Spleen (tissue), 11 donors: ENCODE results near the gene CBARP. TPM values are rescaled to one million over a fixed set of nuclear protein-coding genes. Genes with fewer than 3 reads are reported as not detected.
A peak's percentile ranks its signal among the peaks of the same experiment; 100 is the strongest.

Source experiments
- DNase-seq: peaks from one replicate; pipeline ENCODE4 v3.0.0-alpha.2; 2020
- H3K27ac ChIP-seq, 8 donors: fragments of 200-600 bp; sonication (generic) in 7 of 8; 1 replicate in 4 of 8; 2 replicates in 4 of 8; pipeline versions ENCODE4 v1.5.0 to v1.8.0; 2016 to 2021; ENCODE audit warnings: inconsistent platforms in 4 of 8, mild to moderate bottlenecking in 4 of 8, moderate library complexity in 1 of 8
- H3K27me3 ChIP-seq, 7 donors: fragments of 200-600 bp; sonication (generic) in 6 of 7; replicated peaks in 1 of 7; 1 replicate in 4 of 7; 2 replicates in 3 of 7; pipeline versions ENCODE4 v1.5.0 to v1.8.0; 2016 to 2021; ENCODE audit warnings: inconsistent platforms in 3 of 7, mild to moderate bottlenecking in 1 of 7
- H3K36me3 ChIP-seq, 6 donors: fragments of 200-600 bp; sonication (generic) in 5 of 6; 1 replicate in 4 of 6; 2 replicates in 2 of 6; pipeline versions ENCODE4 v1.5.0 to v1.8.0; 2016 to 2021; ENCODE audit warnings: inconsistent platforms in 2 of 6
- H3K4me1 ChIP-seq, 6 donors: fragments of 200-600 bp; sonication (generic) in 5 of 6; 1 replicate in 3 of 6; 2 replicates in 3 of 6; pipeline versions ENCODE4 v1.5.0 to v1.8.0; 2016 to 2021; ENCODE audit warnings: inconsistent platforms in 3 of 6
- H3K4me3 ChIP-seq, 8 donors: fragments of 200-600 bp; sonication (generic) in 7 of 8; 1 replicate in 4 of 8; 2 replicates in 4 of 8; pipeline versions ENCODE4 v1.5.0 to v1.8.0; 2016 to 2021; ENCODE audit warnings: inconsistent platforms in 4 of 8, mild to moderate bottlenecking in 4 of 8, moderate library complexity in 2 of 8
- H3K9me3 ChIP-seq, 8 donors: fragments of 200-600 bp; sonication (generic) in 7 of 8; 1 replicate in 4 of 8; 2 replicates in 4 of 8; pipeline versions ENCODE4 v1.5.0 to v1.8.0; 2016 to 2021; ENCODE audit warnings: inconsistent platforms in 4 of 8
- CTCF ChIP-seq, 11 experiments: fragments of 200-600 bp in 7 of 11; fragments of 450-650 bp in 4 of 11; sonication (generic) in 4 of 11; IDR thresholded peaks in 8 of 11; conservative IDR thresholded peaks in 3 of 11; 1 replicate in 7 of 11; 2 replicates in 4 of 11; pipeline versions ENCODE4 v1.4.0 to v1.8.0; 2016 to 2021; ENCODE audit warnings: antibody characterized with exemption in 11 of 11, inconsistent platforms in 4 of 11, mild to moderate bottlenecking in 1 of 11
- POLR2A ChIP-seq, 3 donors: fragments of 450-650 bp; IDR thresholded peaks; one replicate each; pipeline ENCODE4 v1.5.1; 2017; ENCODE audit warnings: antibody characterized with exemption in 3 of 3, mild to moderate bottlenecking in 1 of 3
- POLR2AphosphoS5 ChIP-seq, 3 donors: sonication (generic); formaldehyde crosslinking; IDR thresholded peaks; one replicate each; pipeline ENCODE4 v1.5.1; 2017; ENCODE audit warnings: antibody characterized with exemption in 3 of 3
- WGBS, 5 donors: extraction: QIAGEN DNeasy Blood & Tissue Kit in 3 of 5; methylation state at CpG; one replicate each; pipeline versions ENCODE4 v1.1.5 to v1.1.7; 2013 to 2018; 5-methylcytosine and 5-hydroxymethylcytosine counted together
- intact Hi-C: fragments of 100-400 bp; cut with DNase I; formaldehyde crosslinking; loops from one replicate; pipeline ENCODE4 v1.15.0; 2023; ENCODE audit warnings: low total_unique reads
- polyA plus RNA-seq, 3 donors: library from polyadenylated mRNA; stranded (reverse); fragments of 200-250 nt; gene quantifications; one replicate each; pipeline ENCODE4 v1.2.1, GENCODE V29; 2013
- total RNA-seq, 7 donors: library from RNA; depleted of rRNA in 3 of 7; stranded (reverse); fragments of >200 nt in 3 of 7; fragmentation: NEBNext Ultra II Directional in 4 of 7; extraction: Animal tissue kit (Norgen Biotek cat#: 25700) in 4 of 7; gene quantifications; one replicate each; pipeline versions ENCODE4 v1.1.0 to v1.2.1, GENCODE V29; 2016 to 2021
- donor health status: healthy with polysubstance abuse.
- donor health status: DM: no; HTN: no; CAD: no; lungs with moderate emphysema.
- donor health status: DM: no; HTN: no; CAD: no.
- donor health status: Bipolar disorder and iron deficiency.
- donor health status: healthy.
- donor health status: DM: no; HTN: no; CAD: no.
- donor health status: DM: yes; HTN: yes; CAD: no.

CBARP gene
- total and polyA plus RNA-seq, 10 donors = 0.05 to 1.2 (median 0.41) TPM; not detected in 2

DNA sequence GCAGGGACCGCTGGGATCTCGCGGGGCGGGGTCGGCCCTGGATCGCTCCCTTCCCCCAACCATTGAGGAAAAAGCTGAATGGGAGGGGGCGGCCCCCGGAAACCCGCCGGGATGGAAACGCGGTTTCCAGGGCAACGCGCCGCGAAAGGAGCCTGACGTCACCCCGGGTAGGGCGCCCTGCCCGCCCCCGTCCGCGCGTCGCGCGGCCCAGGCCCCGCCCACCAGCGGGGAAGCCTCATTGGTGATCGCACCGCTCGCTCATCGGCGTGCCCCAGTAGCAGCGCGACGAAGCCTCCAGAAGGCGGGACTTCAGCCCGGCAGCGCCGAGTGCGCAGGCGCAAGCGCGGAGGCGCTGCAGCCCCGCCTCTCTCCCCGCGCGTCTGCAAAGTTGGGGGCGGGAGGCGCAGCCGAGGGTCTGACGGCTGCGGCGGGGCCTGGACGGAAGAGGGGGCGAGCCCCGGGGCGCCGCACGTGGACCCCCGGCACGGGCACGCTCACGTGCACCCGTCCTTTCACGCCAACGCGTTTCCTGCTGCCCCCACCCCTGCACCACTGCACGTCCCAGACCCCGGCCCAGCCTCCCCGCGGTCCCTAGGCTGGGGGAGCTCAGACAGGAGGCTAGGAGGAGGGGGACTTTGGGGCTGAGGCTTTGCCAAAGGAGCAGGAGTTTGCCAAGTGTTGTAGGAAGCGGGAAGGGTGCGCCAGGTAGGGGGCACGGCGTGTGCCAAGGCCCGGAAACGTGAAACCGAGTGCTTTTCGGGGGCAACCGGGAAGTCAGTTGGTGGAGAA lies 23.1 kb upstream of the CBARP start:
- intact Hi-C loops = no loop called here
- 0 to 1% (median 1%) methylated on average over 56 to 83 of the region's 83 CpGs for WGBS, 5 donors

DNA sequence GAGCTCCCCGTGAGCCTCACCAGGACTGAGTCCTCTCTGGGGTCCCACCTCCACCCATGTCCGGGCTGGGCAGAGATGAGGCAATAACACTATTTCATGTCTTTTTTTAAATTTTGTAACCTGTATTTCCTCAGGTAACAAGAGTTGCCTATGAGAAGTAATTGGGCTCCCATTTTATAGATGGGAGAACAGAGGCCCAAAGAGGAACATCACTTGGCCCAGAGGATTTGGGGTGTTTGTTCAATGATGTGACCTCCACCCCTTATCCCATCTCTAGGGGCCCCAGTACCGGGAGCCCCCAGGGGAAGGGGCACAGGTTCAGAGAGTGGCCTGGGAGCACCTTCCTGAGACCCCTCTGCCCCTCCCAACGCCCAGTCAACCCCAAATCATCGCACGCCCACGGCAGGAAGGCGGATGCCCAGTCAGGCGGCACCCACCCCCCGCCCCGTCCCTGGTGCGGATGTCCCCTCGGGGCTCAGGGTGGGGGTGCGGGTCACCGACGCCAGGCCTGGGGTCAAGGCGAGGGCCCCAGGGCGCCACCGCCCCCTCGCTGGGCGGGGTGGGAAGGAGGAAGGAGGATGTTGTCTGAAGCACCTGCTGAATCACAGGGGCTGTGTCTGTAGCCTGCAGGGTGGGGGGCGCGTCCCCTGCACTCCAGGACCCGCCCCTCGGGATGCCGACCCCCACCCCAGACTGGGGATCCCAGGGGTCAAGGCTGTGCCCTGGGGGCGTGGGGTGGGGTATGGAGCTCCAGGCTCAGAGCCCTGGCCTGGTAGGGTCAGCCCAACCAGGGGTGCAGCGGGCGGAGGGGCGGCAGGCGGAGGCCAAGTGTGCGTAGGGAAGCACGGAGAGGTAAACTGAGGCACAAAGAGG lies 22.3 kb upstream of the CBARP start:
- H3K4me1 ChIP-seq = peaks cover 79 to 100% (median 98%) of the 10 kb centered on the region in 6 donors
- TF ChIP-seq POLR2A (IDR thresholded peaks at IDR 0.05) (no peak), CTCF (IDR thresholded peaks at IDR 0.05 in 8 of 11, conservative IDR thresholded peaks at IDR 0.05 in 3 of 11) (peak in 3 of 11 experiments; percentile 9 to 24 (median 9)), POLR2AphosphoS5 (IDR thresholded peaks at IDR 0.05) (peak; percentile 62 to 93 (median 66))
- peak; percentile 95 for DNase-seq

More for the DNA sequence above, 23.1 kb upstream of the CBARP start:
- no peaks in the 10 kb centered on the region for H3K27me3 ChIP-seq
- H3K4me1 ChIP-seq = peaks cover 79 to 100% (median 98%) of the 10 kb centered on the region in 6 donors
- DNase-seq = peak; percentile 98
- H3K36me3 ChIP-seq = peaks cover under 1 to 31% (median 22%) of the 10 kb centered on the region in 6 donors
- peak; percentile 88 to 92 (median 90) for TF ChIP-seq POLR2AphosphoS5 (IDR thresholded peaks at IDR 0.05)
- TF ChIP-seq POLR2A (IDR thresholded peaks at IDR 0.05) = peak; percentile 39 to 65 (median 50)
- peak in 1 of 11 experiments; percentile 5 for TF ChIP-seq CTCF (IDR thresholded peaks at IDR 0.05 in 8 of 11, conservative IDR thresholded peaks at IDR 0.05 in 3 of 11)
- H3K9me3 ChIP-seq = no peaks in the 10 kb centered on the region
- peak overlapping the region; percentile 63 to 80 (median 66) for H3K4me3 ChIP-seq
- peak overlapping the region; percentile 93 to 100 (median 99) for H3K27ac ChIP-seq

GRCh38 chr19:1259206-1259875 lies 21.5 kb upstream of the CBARP start:
- peaks cover 79 to 100% (median 98%) of the 10 kb centered on the region in 6 donors for H3K4me1 ChIP-seq
- WGBS, 5 donors = 3 to 7% (median 5%) methylated on average over 10 to 17 of the region's 17 CpGs

More for the DNA sequence above, 22.3 kb upstream of the CBARP start:
- Histone ChIP-seq H3K9me3 (no peaks in the 10 kb centered on the region), H3K27ac (peak overlapping the region; percentile 93 to 100 (median 99)), H3K4me3 (peak overlapping the region; percentile 32 to 80 (median 65)), H3K36me3 (peaks cover 8 to 39% (median 31%) of the 10 kb centered on the region in 6 donors), H3K27me3 (no peaks in the 10 kb centered on the region)
- 4% methylated on average over 18 to 33 of the region's 33 CpGs for WGBS, 5 donors
- intact Hi-C loops = no loop called here

More at GRCh38 chr19:1259206-1259875, 21.5 kb upstream of the CBARP start:
- peaks cover 8 to 47% (median 38%) of the 10 kb centered on the region in 6 donors for H3K36me3 ChIP-seq
- no peaks in the 10 kb centered on the region for H3K9me3 ChIP-seq
- H3K4me3 ChIP-seq = peak overlapping the region; percentile 25 to 80 (median 64)
- TF ChIP-seq CTCF (IDR thresholded peaks at IDR 0.05 in 8 of 11, conservative IDR thresholded peaks at IDR 0.05 in 3 of 11) (peak in 3 of 11 experiments; percentile 6 to 21 (median 9)), POLR2AphosphoS5 (IDR thresholded peaks at IDR 0.05) (peak; percentile 97 to 99 (median 97)), POLR2A (IDR thresholded peaks at IDR 0.05) (peak; percentile 43 to 90 (median 48))
- peak overlapping the region; percentile 93 to 100 (median 99) for H3K27ac ChIP-seq
- intact Hi-C loops = no loop called here
- no peaks in the 10 kb centered on the region for H3K27me3 ChIP-seq
- DNase-seq = peak; percentile 98
